HepG2 (cell line): ENCODE data around the gene AKAP9. TPM values are rescaled to one million over a fixed set of nuclear protein-coding genes. Genes with fewer than 3 reads are reported as not detected.

ENCODE experiments used
- ATAC-seq: fragments of 200-7000 bp; cut with Tn5 transposase; 3 replicates; pipeline ENCODE4 v1.9.1; 2020; ENCODE audit warnings: mild to moderate bottlenecking, moderate library complexity
- BruUV-seq: library from RNA; stranded (reverse); fragments of 400-500 nt; replicated peaks from 2 replicates; lab custom pipeline; 2021; lab: Mats Ljungman, UMichigan
- CTCF ChIA-PET: fragments of 300-600 bp; formaldehyde crosslinking; extraction: SDS; loops from one replicate; lab custom pipeline; 2021; ENCODE audit warnings: low total read pairs, inconsistent platforms, low intra/inter-chr PET ratio; lab: Yijun Ruan, JAX
- POLR2A ChIA-PET: fragments of 350-600 bp; sonication (Branson Sonifier 250); formaldehyde crosslinking; loops from one replicate; lab custom pipeline; 2020; ENCODE audit warnings: antibody characterized with exemption, inconsistent platforms; lab: Yijun Ruan, JAX
- DNase-seq: peaks from one replicate; pipeline ENCODE4 v3.0.0-alpha.2; 2015; ENCODE audit warnings: low spot score
- FAIRE-seq: peaks from 3 replicates; lab custom pipeline; 2011; peaks lifted over from hg19 to GRCh38; lab: Jason Lieb, UNC
- H2AFZ ChIP-seq: one replicate; pipeline ENCODE4 v1.6.1; 2011; ENCODE audit warnings: low read length, inconsistent platforms
- H3K27ac ChIP-seq: fragments of 300-600 bp; 3 replicates; pipeline ENCODE4 v1.8.0; 2011; ENCODE audit warnings: mixed run types, mild to moderate bottlenecking, mixed read lengths, low read length, inconsistent platforms; ENCODE audit not compliant: insufficient read depth; ENCODE audit errors: extremely low read length
- H3K27me3 ChIP-seq, 2 experiments: fragments of 200-600 bp in 1 of 2; 2 replicates in 1 of 2; 3 replicates in 1 of 2; pipeline versions ENCODE4 v1.6.0 to v1.8.0; 2011; ENCODE audit warnings: low read length in 2 of 2, mild to moderate bottlenecking in 2 of 2, moderate library complexity in 2 of 2, inconsistent platforms in 1 of 2; ENCODE audit not compliant: insufficient read depth in 2 of 2, control insufficient read depth in 1 of 2
- H3K36me3 ChIP-seq, 2 experiments: fragments of 200-600 bp in 1 of 2; replicated peaks in 1 of 2; 2 replicates in 1 of 2; 3 replicates in 1 of 2; pipeline versions ENCODE4 v1.5.1 to v1.8.0; 2011; ENCODE audit warnings: low read length in 2 of 2, inconsistent platforms in 1 of 2; ENCODE audit not compliant: insufficient read depth in 2 of 2, control insufficient read depth in 1 of 2
- H3K4me1 ChIP-seq: 2 replicates; pipeline ENCODE4 v1.5.1; 2012; ENCODE audit warnings: low read length, inconsistent platforms; ENCODE audit not compliant: insufficient read depth
- H3K4me2 ChIP-seq: 2 replicates; pipeline ENCODE4 v1.6.0; 2011; ENCODE audit warnings: low read depth, low read length, inconsistent platforms
- H3K4me3 ChIP-seq, 3 experiments: fragments of 200-600 bp in 1 of 3; sonication (generic), shearing (Covaris generic) in 1 of 3; replicated peaks in 1 of 3; 2 replicates each; pipeline ENCODE4 v1.5.1; 2011 to 2016; ENCODE audit warnings: low read length in 3 of 3, inconsistent platforms in 2 of 3, low read depth in 2 of 3, mild to moderate bottlenecking in 2 of 3, control low read depth in 1 of 3, mixed read lengths in 1 of 3; ENCODE audit not compliant: insufficient read depth in 1 of 3
- H3K79me2 ChIP-seq: one replicate; pipeline ENCODE4 v1.6.1; 2011; ENCODE audit warnings: low read length, inconsistent platforms; ENCODE audit not compliant: insufficient read depth
- H3K9ac ChIP-seq: 2 replicates; pipeline ENCODE4 v1.6.0; 2011; ENCODE audit warnings: mild to moderate bottlenecking, low read depth, low read length, inconsistent platforms; ENCODE audit not compliant: insufficient read depth
- H3K9me3 ChIP-seq: 2 replicates; pipeline ENCODE4 v1.5.1; 2012; ENCODE audit warnings: mild to moderate bottlenecking, low read length
- H4K20me1 ChIP-seq: 2 replicates; pipeline ENCODE4 v1.6.0; 2011; ENCODE audit warnings: inconsistent platforms, mild to moderate bottlenecking, low read length, moderate library complexity; ENCODE audit not compliant: insufficient read depth
- CBX5 ChIP-seq: sonication (generic); formaldehyde crosslinking; IDR thresholded peaks from 2 replicates; pipeline ENCODE4 v1.4.0; 2020; ENCODE audit warnings: missing genetic modification reagents, borderline replicate concordance
- CREB1 ChIP-seq, 2 experiments: fragments of 450-650 bp in 1 of 2; IDR thresholded peaks; 2 replicates each; pipeline ENCODE4 v1.6.1; 2016 to 2017; ENCODE audit warnings: control low read depth in 1 of 2, mild to moderate bottlenecking in 1 of 2, missing compliant biosample characterization in 1 of 2, missing genetic modification characterization in 1 of 2
- ELF4 ChIP-seq: sonication (generic); formaldehyde crosslinking; IDR thresholded peaks from 2 replicates; pipeline ENCODE4 v1.5.0; 2020; ENCODE audit warnings: missing genetic modification reagents, mild to moderate bottlenecking, moderate library complexity, borderline replicate concordance
- KLF9 ChIP-seq: IDR thresholded peaks from 2 replicates; pipeline ENCODE4 v1.6.1; 2016; ENCODE audit warnings: low read depth
- MTA1 ChIP-seq: sonication (generic); formaldehyde crosslinking; IDR thresholded peaks from 2 replicates; pipeline ENCODE4 v1.4.0; 2020; ENCODE audit warnings: missing genetic modification reagents, mild to moderate bottlenecking, borderline replicate concordance
- PHF8 ChIP-seq: sonication (generic); formaldehyde crosslinking; IDR thresholded peaks from 2 replicates; pipeline ENCODE4 v1.5.0; 2020; ENCODE audit warnings: missing genetic modification reagents
- SALL2 ChIP-seq: sonication (generic); formaldehyde crosslinking; IDR thresholded peaks from 2 replicates; pipeline ENCODE4 v1.8.1; 2023; ENCODE audit warnings: mild to moderate bottlenecking, missing genetic modification reagents, inconsistent platforms
- SAP130 ChIP-seq: IDR thresholded peaks from 2 replicates; pipeline ENCODE4 v1.6.1; 2016; ENCODE audit warnings: low read depth
- SCMH1 ChIP-seq: sonication (generic); formaldehyde crosslinking; IDR thresholded peaks from 2 replicates; pipeline ENCODE4 v1.9.0; 2021; ENCODE audit warnings: missing genetic modification reagents, mild to moderate bottlenecking, borderline replicate concordance
- XRCC5 ChIP-seq: fragments of 200-400 bp; formaldehyde crosslinking; optimal IDR thresholded peaks from 2 replicates; pipeline ENCODE3; 2017; ENCODE audit warnings: mild to moderate bottlenecking, low read length
- ZBTB49 ChIP-seq: sonication (generic); formaldehyde crosslinking; IDR thresholded peaks from 2 replicates; pipeline ENCODE4 v1.4.0; 2020; ENCODE audit warnings: missing genetic modification reagents, borderline replicate concordance
- ZIK1 ChIP-seq: sonication (generic); formaldehyde crosslinking; IDR thresholded peaks from 2 replicates; pipeline ENCODE4 v1.5.0; 2020; ENCODE audit warnings: mild to moderate bottlenecking, low read depth, missing genetic modification reagents, borderline replicate concordance
- ZNF136 ChIP-seq: sonication (generic); formaldehyde crosslinking; IDR thresholded peaks from 2 replicates; pipeline ENCODE4 v1.8.1; 2022; ENCODE audit warnings: low read depth, mild to moderate bottlenecking, moderate library complexity, missing genetic modification reagents
- ZNF546 ChIP-seq: sonication (generic); formaldehyde crosslinking; conservative IDR thresholded peaks from 2 replicates; pipeline ENCODE4 v1.8.1; 2023; ENCODE audit warnings: mild to moderate bottlenecking, missing genetic modification reagents
- ZNF629 ChIP-seq: sonication (generic); formaldehyde crosslinking; conservative IDR thresholded peaks from 2 replicates; pipeline ENCODE4 v1.5.0; 2020; ENCODE audit warnings: missing genetic modification reagents
- ZNF746 ChIP-seq: sonication (generic); formaldehyde crosslinking; IDR thresholded peaks from 2 replicates; pipeline ENCODE4 v1.8.0; 2022; ENCODE audit warnings: mild to moderate bottlenecking, missing genetic modification reagents
- ZNF816 ChIP-seq: sonication (generic); formaldehyde crosslinking; IDR thresholded peaks from 2 replicates; pipeline ENCODE4 v1.8.0; 2022; ENCODE audit warnings: missing genetic modification reagents, mild to moderate bottlenecking, borderline replicate concordance
- ZXDC ChIP-seq: sonication (generic); formaldehyde crosslinking; IDR thresholded peaks from 2 replicates; pipeline ENCODE4 v1.5.0; 2020; ENCODE audit warnings: mild to moderate bottlenecking, missing genetic modification reagents
- WGBS: methylation state at CpG from one replicate; pipeline ENCODE4 v1.1.6; 2017; ENCODE audit warnings: low lambda C conversion rate; 5-methylcytosine and 5-hydroxymethylcytosine counted together
- in situ Hi-C: cut with HindIII; loops from 2 replicates; pipeline ENCODE4 v1.10.0; 2017; ENCODE audit warnings: low pct_unique_long_range_greater_than_20kb; ENCODE audit not compliant: extremely low pct_ligation_motif_present
- intact Hi-C: fragments of 100-400 bp; cut with micrococcal nuclease; formaldehyde crosslinking; loops from one replicate; pipeline ENCODE4 v1.10.0; 2022; ENCODE audit not compliant: unreplicated experiment
- polyA plus RNA-seq, 8 experiments: library from polyadenylated mRNA; depleted of rRNA in 3 of 8; stranded (reverse) in 7 of 8; unstranded in 1 of 8; fragments of >200 nt; fragmentation: Illumina TruSeq in 4 of 8; extraction: Trizol in 4 of 8; gene quantifications; 2 replicates each; pipeline versions ENCODE4 v1.2.1 to v1.2.3, GENCODE V29; 2011 to 2016; ENCODE audit warnings: low read depth in 4 of 8, missing spikeins in 1 of 8, mixed read lengths in 1 of 8; ENCODE audit not compliant: insufficient read depth in 1 of 8
- total RNA-seq, 5 experiments: library from RNA; depleted of rRNA; stranded (reverse); fragments of >200 nt; fragmentation: Illumina TruSeq; extraction: Trizol; gene quantifications; 2 replicates each; pipeline ENCODE4 v1.2.3, GENCODE V29; 2016; ENCODE audit warnings: low read depth in 1 of 5

AKAP9 gene
- total and polyA plus RNA-seq, 2 of the 13 experiments (the other 11 are each of a cell fraction or from before 2014, with no cell fraction given) = 27.6 to 33.1 TPM

GRCh38 chr7:91892099-91892705 lies 48.5 kb upstream of the AKAP9 start:
- no peak; the same call in 2 of the 3 replicates for ATAC-seq
- no peak overlapping the region for H3K27ac ChIP-seq

More at GRCh38 chr7:91892099-91892705, 48.5 kb upstream of the AKAP9 start:
- no peak overlapping the region for H3K4me2 ChIP-seq
- peak overlapping the region; percentile 40 for H2AFZ ChIP-seq
- no peaks in the 10 kb centered on the region for H3K36me3 ChIP-seq
- CTCF ChIA-PET = no interaction called here
- DNase-seq (no peak), FAIRE-seq (no peak)
- no peak overlapping the region for H3K4me3 ChIP-seq
- no peaks in the 10 kb centered on the region for H3K9me3 ChIP-seq
- H3K9ac ChIP-seq = no peak overlapping the region
- intact Hi-C loops = no loop called here
- no peaks in the 10 kb centered on the region for H3K27me3 ChIP-seq
- TF ChIP-seq ZIK1 (no peak), KLF9 (no peak), ZNF746 (CRISPR knock-in tag) (no peak), ZBTB49 (CRISPR knock-in tag) (no peak), CREB1 (IDR thresholded peaks at IDR 0.05) (no peak), CREB1 (CRISPR knock-in tag; IDR thresholded peaks at IDR 0.05) (no peak), CBX5 (CRISPR knock-in tag) (no peak), MTA1 (no peak), SALL2 (CRISPR knock-in tag) (no peak), SAP130 (no peak), ZXDC (CRISPR knock-in tag) (no peak), ZNF136 (CRISPR knock-in tag) (no peak), PHF8 (no peak), XRCC5 (no peak), ZNF816 (CRISPR knock-in tag) (no peak), ZNF546 (CRISPR knock-in tag) (no peak), SCMH1 (CRISPR knock-in tag) (no peak), ZNF629 (no peak), ELF4 (no peak)
- in situ Hi-C loops = no loop called here
- BruUV-seq = no TSS peak
- H4K20me1 ChIP-seq = no peaks in the 10 kb centered on the region
- no peaks in the 10 kb centered on the region for H3K79me2 ChIP-seq
- 0% methylated on average over 3 of the region's 3 CpGs for WGBS
- no peaks in the 10 kb centered on the region for H3K4me1 ChIP-seq
- POLR2A ChIA-PET = no interaction called here
